Right renal cortex interstitium (tissue), 3 donors: ENCODE results near the gene FNBP1. TPM values are rescaled to one million over a fixed set of nuclear protein-coding genes. Genes with fewer than 3 reads are reported as not detected.

Experiments used
- DNase-seq, 3 donors: peaks; one replicate each; pipeline ENCODE4 v3.0.0-alpha.2; 2013; ENCODE audit warnings: low read depth in 3 of 3, low spot score in 2 of 3
- polyA plus RNA-seq, 3 donors: library from polyadenylated mRNA; unstranded; fragments of 120-200 nt; gene quantifications; one replicate each; pipeline ENCODE4 v1.2.1, GENCODE V29; 2013; ENCODE audit not compliant: insufficient read length in 3 of 3

The FNBP1 gene
- polyA plus RNA-seq, 3 donors, result 45.0 to 51.4 (median 51.1) TPM

- DNase-seq, result no peak
These were observed 110.5 kb downstream of the FNBP1 start for GRCh38 chr9:129932303-129933151.

- no peak for DNase-seq
These were observed 112.2 kb downstream of the FNBP1 start for GRCh38 chr9:129930743-129931142.

- no peak for DNase-seq
These were observed 113.4 kb downstream of the FNBP1 start for GRCh38 chr9:129929496-129930125.

- no peak for DNase-seq
These were observed 119.4 kb downstream of the FNBP1 start for GRCh38 chr9:129923589-129923988.

GRCh38 chr9:129921905-129922304 is 121.1 kb downstream of the FNBP1 start:
- no peak for DNase-seq

- DNase-seq, result no peak
These were observed 123.1 kb downstream of the FNBP1 start for GRCh38 chr9:129919841-129920240.

- DNase-seq, result no peak
These were observed 123.7 kb downstream of the FNBP1 start for GRCh38 chr9:129919277-129919676.

GRCh38 chr9:129918296-129918950 is 124.6 kb downstream of the FNBP1 start:
- no peak for DNase-seq

- no peak for DNase-seq
These were observed 126.3 kb downstream of the FNBP1 start for GRCh38 chr9:129916707-129917106.

GRCh38 chr9:129914051-129914450 is 128.9 kb downstream of the FNBP1 start:
- DNase-seq, result no peak

- no peak for DNase-seq
These were observed 132.1 kb downstream of the FNBP1 start for GRCh38 chr9:129910628-129911567.

- DNase-seq, result no peak
These were observed 133.1 kb downstream of the FNBP1 start for GRCh38 chr9:129909851-129910250.

- no peak for DNase-seq
These were observed 134.1 kb downstream of the FNBP1 start for GRCh38 chr9:129908906-129909305.

GRCh38 chr9:129907201-129907600 is 135.8 kb downstream of the FNBP1 start:
- no peak for DNase-seq

- DNase-seq, result no peak
These were observed 136.7 kb downstream of the FNBP1 start for GRCh38 chr9:129906298-129906697.

- DNase-seq, result no peak
These were observed 138.3 kb downstream of the FNBP1 start for GRCh38 chr9:129904734-129905133.

- DNase-seq, result no peak
These were observed 140.3 kb downstream of the FNBP1 start for GRCh38 chr9:129902740-129903134.

- DNase-seq, result no peak
These were observed 140.8 kb downstream of the FNBP1 start for GRCh38 chr9:129901993-129902739.

GRCh38 chr9:129900263-129901027 is 142.5 kb downstream of the FNBP1 start:
- no peak for DNase-seq
